Suprapubic skin (tissue), 4 donors: Measurements from ENCODE around the gene FCRL1. TPM values are rescaled to one million over a fixed set of nuclear protein-coding genes. Genes with fewer than 3 reads are reported as not detected.

ENCODE experiments used
- DNase-seq, 2 donors: peaks; one replicate each; pipeline ENCODE4 v3.0.0-alpha.2; 2019; ENCODE audit warnings: low spot score in 2 of 2
- H3K27ac ChIP-seq: fragments of 200-600 bp; sonication (generic); one replicate; pipeline ENCODE4 v1.5.1; 2019
- H3K27me3 ChIP-seq: fragments of 200-600 bp; sonication (generic); one replicate; pipeline ENCODE4 v1.5.1; 2019
- H3K36me3 ChIP-seq: fragments of 200-600 bp; sonication (generic); one replicate; pipeline ENCODE4 v1.5.1; 2019
- H3K4me1 ChIP-seq: fragments of 200-600 bp; sonication (generic); one replicate; pipeline ENCODE4 v1.5.1; 2019
- H3K4me3 ChIP-seq: fragments of 200-600 bp; sonication (generic); one replicate; pipeline ENCODE4 v1.5.1; 2019; ENCODE audit warnings: mild to moderate bottlenecking
- H3K9me3 ChIP-seq: fragments of 200-600 bp; sonication (generic); one replicate; pipeline ENCODE4 v1.5.1; 2019
- EP300 ChIP-seq: sonication (generic); formaldehyde crosslinking; IDR thresholded peaks from one replicate; pipeline ENCODE4 v1.6.1; 2017; ENCODE audit warnings: antibody characterized with exemption
- POLR2A ChIP-seq, 2 donors: fragments of 450-650 bp; IDR thresholded peaks; one replicate each; pipeline ENCODE4 v1.6.1; 2017; ENCODE audit warnings: antibody characterized with exemption in 2 of 2, mild to moderate bottlenecking in 2 of 2, moderate library complexity in 2 of 2
- POLR2AphosphoS5 ChIP-seq, 3 donors: sonication (generic); formaldehyde crosslinking; IDR thresholded peaks; one replicate each; pipeline ENCODE4 v1.6.1; 2017; ENCODE audit warnings: antibody characterized with exemption in 3 of 3
- WGBS: methylation state at CpG from one replicate; pipeline ENCODE4 v1.1.5; 2018; 5-methylcytosine and 5-hydroxymethylcytosine counted together
- total RNA-seq, 4 donors: library from RNA; depleted of rRNA; stranded (reverse); fragments of >200 nt; gene quantifications; one replicate each; pipeline ENCODE4 v1.1.0, GENCODE V29; 2016
- TF ChIP-seq, protein P1 (sequence below), 2 donors: fragments of 200-600 bp in 1 of 2; fragments of 450-650 bp in 1 of 2; sonication (generic) in 1 of 2; IDR thresholded peaks; one replicate each; pipeline ENCODE4 v1.5.1; 2016 to 2019; ENCODE audit warnings: antibody characterized with exemption in 2 of 2, mild to moderate bottlenecking in 1 of 2, moderate library complexity in 1 of 2

FCRL1 gene
- total RNA-seq, 4 donors from 2014 or later, result not detected

GRCh38 chr1:157773493-157774350 lies 46.2 kb downstream of the FCRL1 start:
- Histone ChIP-seq H3K27me3 (no peaks in the 10 kb centered on the region), H3K27ac (no peak overlapping the region), H3K4me3 (no peak overlapping the region), H3K9me3 (no peaks in the 10 kb centered on the region), H3K4me1 (no peaks in the 10 kb centered on the region), H3K36me3 (no peaks in the 10 kb centered on the region)
- TF ChIP-seq, protein P1, sequence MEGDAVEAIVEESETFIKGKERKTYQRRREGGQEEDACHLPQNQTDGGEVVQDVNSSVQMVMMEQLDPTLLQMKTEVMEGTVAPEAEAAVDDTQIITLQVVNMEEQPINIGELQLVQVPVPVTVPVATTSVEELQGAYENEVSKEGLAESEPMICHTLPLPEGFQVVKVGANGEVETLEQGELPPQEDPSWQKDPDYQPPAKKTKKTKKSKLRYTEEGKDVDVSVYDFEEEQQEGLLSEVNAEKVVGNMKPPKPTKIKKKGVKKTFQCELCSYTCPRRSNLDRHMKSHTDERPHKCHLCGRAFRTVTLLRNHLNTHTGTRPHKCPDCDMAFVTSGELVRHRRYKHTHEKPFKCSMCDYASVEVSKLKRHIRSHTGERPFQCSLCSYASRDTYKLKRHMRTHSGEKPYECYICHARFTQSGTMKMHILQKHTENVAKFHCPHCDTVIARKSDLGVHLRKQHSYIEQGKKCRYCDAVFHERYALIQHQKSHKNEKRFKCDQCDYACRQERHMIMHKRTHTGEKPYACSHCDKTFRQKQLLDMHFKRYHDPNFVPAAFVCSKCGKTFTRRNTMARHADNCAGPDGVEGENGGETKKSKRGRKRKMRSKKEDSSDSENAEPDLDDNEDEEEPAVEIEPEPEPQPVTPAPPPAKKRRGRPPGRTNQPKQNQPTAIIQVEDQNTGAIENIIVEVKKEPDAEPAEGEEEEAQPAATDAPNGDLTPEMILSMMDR (IDR thresholded peaks at IDR 0.05), result no peak
- no peak for TF ChIP-seq EP300
- TF ChIP-seq POLR2AphosphoS5 (IDR thresholded peaks at IDR 0.05), result no peak
- TF ChIP-seq POLR2A (IDR thresholded peaks at IDR 0.05), result no peak
- no peak for DNase-seq
- WGBS, result 18% methylated on average over 1 of the region's 1 CpG

- H3K27ac ChIP-seq, result no peak overlapping the region
- 65% methylated on average over 8 of the region's 8 CpGs for WGBS
- no peak overlapping the region for H3K4me3 ChIP-seq
- no peaks in the 10 kb centered on the region for H3K4me1 ChIP-seq
- DNase-seq, result no peak
- TF ChIP-seq EP300 (no peak), POLR2A (IDR thresholded peaks at IDR 0.05) (no peak), POLR2AphosphoS5 (IDR thresholded peaks at IDR 0.05) (no peak)
- TF ChIP-seq, protein P1 (IDR thresholded peaks at IDR 0.05), result no peak
- H3K9me3 ChIP-seq, result no peaks in the 10 kb centered on the region
- H3K27me3 ChIP-seq, result no peaks in the 10 kb centered on the region
- no peaks in the 10 kb centered on the region for H3K36me3 ChIP-seq
These were observed 48.1 kb downstream of the FCRL1 start for GRCh38 chr1:157771661-157772425.

- no peaks in the 10 kb centered on the region for H3K27me3 ChIP-seq
- 47% methylated on average over 9 of the region's 9 CpGs for WGBS
- TF ChIP-seq, protein P1 (IDR thresholded peaks at IDR 0.05), result no peak
- TF ChIP-seq POLR2AphosphoS5 (IDR thresholded peaks at IDR 0.05) (no peak), EP300 (no peak), POLR2A (IDR thresholded peaks at IDR 0.05) (no peak)
These were observed 49.4 kb downstream of the FCRL1 start for GRCh38 chr1:157770442-157771043.

DNA sequence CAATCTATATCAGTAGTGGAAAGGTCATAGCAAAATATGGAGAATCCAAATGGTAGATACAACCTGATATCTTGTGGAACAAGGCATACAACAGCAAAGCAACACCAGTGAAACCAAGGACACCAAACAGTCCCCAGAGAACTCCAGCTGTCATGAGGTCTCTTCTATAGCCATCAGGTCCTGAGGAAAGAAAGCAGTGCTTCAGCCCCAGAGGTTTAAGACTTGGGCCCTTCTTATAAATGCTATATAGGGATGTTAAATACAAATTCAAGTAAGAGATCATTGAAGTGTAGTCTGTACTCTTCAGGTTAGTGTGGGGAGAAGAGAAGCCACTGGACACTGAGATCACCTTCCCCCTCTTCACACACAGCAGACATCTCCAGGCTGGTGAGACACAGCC lies 53.1 kb downstream of the FCRL1 start:
- TF ChIP-seq, protein P1 (IDR thresholded peaks at IDR 0.05), result no peak
- TF ChIP-seq EP300 (no peak), POLR2AphosphoS5 (IDR thresholded peaks at IDR 0.05) (no peak), POLR2A (IDR thresholded peaks at IDR 0.05) (no peak)
- no peak overlapping the region for H3K27ac ChIP-seq
- DNase-seq, result no peak
- no peak overlapping the region for H3K4me3 ChIP-seq
- no peaks in the 10 kb centered on the region for H3K27me3 ChIP-seq
- no peaks in the 10 kb centered on the region for H3K36me3 ChIP-seq
- no peaks in the 10 kb centered on the region for H3K9me3 ChIP-seq
- no peaks in the 10 kb centered on the region for H3K4me1 ChIP-seq

More at GRCh38 chr1:157770442-157771043, 49.4 kb downstream of the FCRL1 start:
- Histone ChIP-seq H3K36me3 (no peaks in the 10 kb centered on the region), H3K4me3 (no peak overlapping the region), H3K9me3 (no peaks in the 10 kb centered on the region), H3K4me1 (no peaks in the 10 kb centered on the region), H3K27ac (no peak overlapping the region)
- no peak for DNase-seq

DNA sequence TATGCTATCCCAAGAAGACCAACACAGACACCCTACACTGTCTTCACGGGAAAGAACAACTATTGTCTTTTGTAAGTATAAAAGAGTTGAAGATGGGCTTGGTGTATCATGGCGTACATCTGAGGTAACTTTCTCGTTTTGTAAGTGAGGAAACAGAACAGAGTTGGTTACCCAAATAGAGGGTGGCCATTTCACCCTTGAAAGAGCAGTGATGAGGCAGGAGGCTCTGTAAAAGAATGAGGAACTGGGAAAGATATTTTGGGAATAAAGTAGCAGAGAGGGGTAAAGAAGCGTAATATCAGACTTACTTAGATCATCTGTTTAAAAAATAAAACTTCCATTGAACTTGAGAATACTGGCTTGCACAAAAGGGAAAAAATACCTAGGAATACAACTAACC lies 61.9 kb downstream of the FCRL1 start:
- no peak overlapping the region for H3K27ac ChIP-seq
- WGBS, result 86% methylated on average over 4 of the region's 4 CpGs
- H3K36me3 ChIP-seq, result no peaks in the 10 kb centered on the region
- TF ChIP-seq EP300 (no peak), POLR2AphosphoS5 (IDR thresholded peaks at IDR 0.05) (no peak), POLR2A (IDR thresholded peaks at IDR 0.05) (no peak)
- TF ChIP-seq, protein P1 (IDR thresholded peaks at IDR 0.05), result no peak
- no peaks in the 10 kb centered on the region for H3K4me1 ChIP-seq
- H3K4me3 ChIP-seq, result no peak overlapping the region
- peaks cover 5% of the 10 kb centered on the region for H3K9me3 ChIP-seq
- H3K27me3 ChIP-seq, result no peaks in the 10 kb centered on the region
- DNase-seq, result no peak
